GM19397 (cell line): ENCODE data around the gene TRAPPC8.

ENCODE experiments used
- ATAC-seq: cut with Tn5 transposase; IDR thresholded peaks from one replicate; pipeline ENCODE4 v1.9.1; 2021; ENCODE audit warnings: mild to moderate bottlenecking, moderate library complexity; ENCODE audit not compliant: unreplicated experiment

The TRAPPC8 gene

GRCh38 chr18:31798399-31798798 lies 144.5 kb downstream of the TRAPPC8 start:
- no peak for ATAC-seq

GRCh38 chr18:31795747-31796146 lies 147.2 kb downstream of the TRAPPC8 start:
- ATAC-seq, result no peak

- ATAC-seq, result no peak
Observed at GRCh38 chr18:31793531-31793930, 149.4 kb downstream of the TRAPPC8 start.

GRCh38 chr18:31792580-31792911 lies 150.4 kb downstream of the TRAPPC8 start:
- no peak for ATAC-seq

GRCh38 chr18:31791817-31792579 lies 150.9 kb downstream of the TRAPPC8 start:
- ATAC-seq, result peak; percentile 92

- ATAC-seq, result no peak
Observed at GRCh38 chr18:31789409-31789808, 153.5 kb downstream of the TRAPPC8 start.

- no peak for ATAC-seq
Observed at GRCh38 chr18:31783059-31783458, 159.9 kb downstream of the TRAPPC8 start.
